H9 (cell line): ENCODE results near the gene REEP3. TPM values are rescaled to one million over a fixed set of nuclear protein-coding genes. Genes with fewer than 3 reads are reported as not detected.

ENCODE experiments used
- DNase-seq: peaks from one replicate; pipeline ENCODE4 v3.0.0-alpha.2; 2017
- H2AFZ ChIP-seq: one replicate; pipeline ENCODE4 v1.6.1; 2013; ENCODE audit warnings: mild to moderate bottlenecking, low read length, control low read depth, moderate library complexity
- H2AK5ac ChIP-seq: 2 replicates; pipeline ENCODE4 v1.6.1; 2013; ENCODE audit warnings: low read length, control low read depth, mixed read lengths; ENCODE audit not compliant: insufficient read length
- H2BK120ac ChIP-seq: one replicate; pipeline ENCODE4 v1.6.1; 2013; ENCODE audit warnings: low read depth, mild to moderate bottlenecking, low read length, control low read depth, inconsistent platforms; ENCODE audit not compliant: poor library complexity, severe bottlenecking
- H2BK12ac ChIP-seq: 2 replicates; pipeline ENCODE4 v1.6.1; 2013; ENCODE audit warnings: low read length, control low read depth, mixed read lengths, low read depth; ENCODE audit not compliant: insufficient read length
- H2BK15ac ChIP-seq: 2 replicates; pipeline ENCODE4 v1.6.1; 2013; ENCODE audit warnings: low read depth, low read length, control low read depth
- H2BK20ac ChIP-seq: one replicate; pipeline ENCODE4 v1.6.1; 2013; ENCODE audit warnings: low read depth, mild to moderate bottlenecking, low read length, control low read depth, inconsistent platforms; ENCODE audit not compliant: poor library complexity, severe bottlenecking
- H2BK5ac ChIP-seq: 2 replicates; pipeline ENCODE4 v1.6.1; 2013; ENCODE audit warnings: low read length, control low read depth, mixed read lengths; ENCODE audit not compliant: insufficient read length
- H3K14ac ChIP-seq: 2 replicates; pipeline ENCODE4 v1.6.1; 2013; ENCODE audit warnings: low read length, control low read depth; ENCODE audit not compliant: insufficient read depth
- H3K18ac ChIP-seq: 2 replicates; pipeline ENCODE4 v1.6.1; 2013; ENCODE audit warnings: low read depth, mild to moderate bottlenecking, mixed read lengths, low read length, control low read depth; ENCODE audit not compliant: insufficient read length
- H3K23ac ChIP-seq: 2 replicates; pipeline ENCODE4 v1.6.1; 2013; ENCODE audit warnings: low read length, control low read depth, mixed read lengths, low read depth; ENCODE audit not compliant: insufficient read length
- H3K23me2 ChIP-seq: 2 replicates; pipeline ENCODE4 v1.6.1; 2013; ENCODE audit warnings: low read depth, mild to moderate bottlenecking, mixed read lengths, low read length, control low read depth; ENCODE audit not compliant: insufficient read length, poor library complexity, severe bottlenecking
- H3K27ac ChIP-seq: 2 replicates; pipeline ENCODE4 v1.5.1; 2013; ENCODE audit warnings: low read length, control low read depth, mixed read lengths, low read depth; ENCODE audit not compliant: insufficient read length
- H3K27me3 ChIP-seq: 2 replicates; pipeline ENCODE4 v1.6.1; 2013; ENCODE audit warnings: low read length, control low read depth, inconsistent platforms; ENCODE audit not compliant: insufficient read depth
- H3K4ac ChIP-seq: 2 replicates; pipeline ENCODE4 v1.6.1; 2013; ENCODE audit warnings: low read depth, mild to moderate bottlenecking, control low read depth, inconsistent platforms, low read length, moderate library complexity
- H3K4me1 ChIP-seq: 2 replicates; pipeline ENCODE4 v1.6.1; 2013; ENCODE audit warnings: low read length, control low read depth, inconsistent platforms; ENCODE audit not compliant: insufficient read depth
- H3K4me2 ChIP-seq: 2 replicates; pipeline ENCODE4 v1.6.1; 2013; ENCODE audit warnings: low read length, control low read depth, mixed read lengths; ENCODE audit not compliant: insufficient read length, insufficient read depth
- H3K56ac ChIP-seq: 2 replicates; pipeline ENCODE4 v1.6.1; 2013; ENCODE audit warnings: low read depth, mild to moderate bottlenecking, mixed read lengths, low read length, control low read depth; ENCODE audit not compliant: insufficient read length
- H3K79me1 ChIP-seq: 2 replicates; pipeline ENCODE4 v1.6.1; 2013; ENCODE audit warnings: low read depth, mild to moderate bottlenecking, moderate library complexity, low read length, control low read depth, inconsistent platforms; ENCODE audit not compliant: insufficient read depth, poor library complexity, severe bottlenecking
- H3K79me2 ChIP-seq: 2 replicates; pipeline ENCODE4 v1.6.1; 2013; ENCODE audit warnings: low read length, control low read depth, inconsistent platforms; ENCODE audit not compliant: insufficient read depth
- H3K9ac ChIP-seq: 2 replicates; pipeline ENCODE4 v1.6.1; 2013; ENCODE audit warnings: low read length, control low read depth, mixed read lengths; ENCODE audit not compliant: insufficient read length; ENCODE audit errors: extremely low read depth
- H3K9me3 ChIP-seq: one replicate; pipeline ENCODE4 v1.6.1; 2013; ENCODE audit warnings: low read depth, low read length, inconsistent platforms; ENCODE audit not compliant: control insufficient read depth
- H3T11ph ChIP-seq: one replicate; pipeline ENCODE4 v1.6.1; 2013; ENCODE audit warnings: mild to moderate bottlenecking, low read length, control low read depth, inconsistent platforms
- H4K20me1 ChIP-seq: one replicate; pipeline ENCODE4 v1.6.1; 2013; ENCODE audit not compliant: control insufficient read depth, insufficient read length, insufficient read depth
- H4K5ac ChIP-seq: 2 replicates; pipeline ENCODE4 v1.6.1; 2013; ENCODE audit warnings: low read depth, mild to moderate bottlenecking, mixed read lengths, low read length, control low read depth; ENCODE audit not compliant: insufficient read length
- H4K8ac ChIP-seq: replicated peaks from 2 replicates; pipeline ENCODE4 v1.6.1; 2013; ENCODE audit warnings: low read length, control low read depth, mixed read lengths, low read depth; ENCODE audit not compliant: insufficient read length
- H4K91ac ChIP-seq: 2 replicates; pipeline ENCODE4 v1.6.1; 2013; ENCODE audit warnings: low read depth, mild to moderate bottlenecking, moderate library complexity, mixed read lengths, low read length, control low read depth; ENCODE audit not compliant: insufficient read length
- H3K27ac Mint-ChIP-seq, 3 experiments: 2 replicates in 2 of 3; 3 replicates in 1 of 3; pipeline ENCODE4 v1.8.0; 2020 to 2021; ENCODE audit warnings: mixed read lengths in 3 of 3, mild to moderate bottlenecking in 1 of 3, moderate library complexity in 1 of 3
- H3K27me3 Mint-ChIP-seq: 2 replicates; pipeline ENCODE4 v1.8.0; 2021; ENCODE audit warnings: low read depth, mild to moderate bottlenecking, moderate library complexity, mixed read lengths
- H3K36me3 Mint-ChIP-seq, 3 experiments: 2 replicates in 2 of 3; 3 replicates in 1 of 3; pipeline ENCODE4 v1.8.0; 2020 to 2021; ENCODE audit warnings: low read depth in 3 of 3, mixed read lengths in 3 of 3; ENCODE audit not compliant: insufficient read depth in 1 of 3
- H3K4me1 Mint-ChIP-seq, 2 experiments: 2 replicates each; pipeline ENCODE4 v1.8.0; 2020; ENCODE audit warnings: mixed read lengths in 2 of 2
- H3K4me3 Mint-ChIP-seq, 2 experiments: 2 replicates in 1 of 2; 3 replicates in 1 of 2; pipeline ENCODE4 v1.8.0; 2020 to 2021; ENCODE audit warnings: mild to moderate bottlenecking in 2 of 2, mixed read lengths in 2 of 2, moderate library complexity in 1 of 2
- H3K9me3 Mint-ChIP-seq, 2 experiments: 2 replicates in 1 of 2; 3 replicates in 1 of 2; pipeline ENCODE4 v1.8.0; 2020; ENCODE audit warnings: mild to moderate bottlenecking in 2 of 2, mixed read lengths in 2 of 2, moderate library complexity in 1 of 2
- WGBS: extraction: QIAGEN DNeasy Blood & Tissue Kit; methylation state at CpG from one replicate; pipeline ENCODE4 v1.1.7; 2013; ENCODE audit warnings: missing lambda C conversion rate, low lambda C conversion rate, mixed read lengths; ENCODE audit not compliant: insufficient read length; ENCODE audit errors: extremely low coverage; 5-methylcytosine and 5-hydroxymethylcytosine counted together
- total RNA-seq: library from RNA; stranded (reverse); gene quantifications from 2 replicates; pipeline ENCODE4 v1.2.1, GENCODE V29; 2021
- TF ChIP-seq, protein P1 (sequence below): fragments of 200-600 bp; sonication (generic); conservative IDR thresholded peaks from 3 replicates; pipeline ENCODE4 v1.8.0; 2021; ENCODE audit warnings: antibody characterized with exemption, mild to moderate bottlenecking

The REEP3 gene
- total RNA-seq, 1 experiment from 2014 or later = 21.4 TPM

DNA sequence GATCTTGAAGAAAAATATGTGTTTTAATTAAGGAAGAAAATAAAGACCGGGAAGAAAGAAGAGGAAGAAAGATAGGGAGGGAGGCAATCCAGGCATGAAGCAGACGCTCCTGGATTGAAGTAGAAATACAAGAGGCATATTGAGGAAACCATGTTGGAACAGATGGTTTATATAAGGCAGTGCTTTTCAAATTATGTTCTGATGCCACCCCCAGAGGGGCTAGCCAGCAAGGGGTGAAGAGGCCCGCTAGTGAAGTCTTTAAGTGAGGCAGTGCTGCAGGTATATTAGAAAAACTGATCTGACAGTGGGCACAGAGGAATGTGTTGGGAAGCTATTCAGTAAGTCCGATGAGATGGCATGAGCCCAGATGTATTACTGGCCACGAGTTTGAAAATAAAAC, 40.1 kb downstream of the REEP3 start:
- no peaks in the 10 kb centered on the region for H3K9me3 ChIP-seq
- no peak overlapping the region for H3K23ac ChIP-seq
- DNase-seq = no peak
- H3K14ac ChIP-seq = no peak overlapping the region
- Mint-ChIP-seq H3K9me3 (no peaks in the 10 kb centered on the region), H3K27me3 (no peaks in the 10 kb centered on the region), H3K4me3 (no peak overlapping the region), H3K36me3 (no peaks in the 10 kb centered on the region), H3K27ac (no peak overlapping the region; a peak in 2 of 7 replicates), H3K4me1 (peaks cover 14 to 16% of the 10 kb centered on the region in 2 experiments)
- H2BK12ac ChIP-seq = no peak overlapping the region
- H2BK20ac ChIP-seq = no peak overlapping the region
- H4K5ac ChIP-seq = no peak overlapping the region
- no peaks in the 10 kb centered on the region for H3K23me2 ChIP-seq
- H4K20me1 ChIP-seq = no peaks in the 10 kb centered on the region
- WGBS = 100% methylated on average over 1 of the region's 5 CpGs
- no peak overlapping the region for H4K8ac ChIP-seq
- H3K4me1 ChIP-seq = peaks cover 1% of the 10 kb centered on the region; the same call in 1 of the 2 replicates
- H3T11ph ChIP-seq = no peak overlapping the region
- no peak overlapping the region for H2BK120ac ChIP-seq
- H2AK5ac ChIP-seq = no peak overlapping the region
- H3K18ac ChIP-seq = no peak overlapping the region
- H3K4me2 ChIP-seq = no peak overlapping the region
- H4K91ac ChIP-seq = no peak overlapping the region
- no peak overlapping the region for H2AFZ ChIP-seq
- no peak overlapping the region for H3K56ac ChIP-seq
- H3K4ac ChIP-seq = no peak overlapping the region
- H3K9ac ChIP-seq = no peak overlapping the region
- H2BK15ac ChIP-seq = no peak overlapping the region
- no peaks in the 10 kb centered on the region for H3K79me1 ChIP-seq
- no peaks in the 10 kb centered on the region for H3K79me2 ChIP-seq
- no peaks in the 10 kb centered on the region for H3K27me3 ChIP-seq
- H2BK5ac ChIP-seq = no peak overlapping the region
- TF ChIP-seq, protein P1, sequence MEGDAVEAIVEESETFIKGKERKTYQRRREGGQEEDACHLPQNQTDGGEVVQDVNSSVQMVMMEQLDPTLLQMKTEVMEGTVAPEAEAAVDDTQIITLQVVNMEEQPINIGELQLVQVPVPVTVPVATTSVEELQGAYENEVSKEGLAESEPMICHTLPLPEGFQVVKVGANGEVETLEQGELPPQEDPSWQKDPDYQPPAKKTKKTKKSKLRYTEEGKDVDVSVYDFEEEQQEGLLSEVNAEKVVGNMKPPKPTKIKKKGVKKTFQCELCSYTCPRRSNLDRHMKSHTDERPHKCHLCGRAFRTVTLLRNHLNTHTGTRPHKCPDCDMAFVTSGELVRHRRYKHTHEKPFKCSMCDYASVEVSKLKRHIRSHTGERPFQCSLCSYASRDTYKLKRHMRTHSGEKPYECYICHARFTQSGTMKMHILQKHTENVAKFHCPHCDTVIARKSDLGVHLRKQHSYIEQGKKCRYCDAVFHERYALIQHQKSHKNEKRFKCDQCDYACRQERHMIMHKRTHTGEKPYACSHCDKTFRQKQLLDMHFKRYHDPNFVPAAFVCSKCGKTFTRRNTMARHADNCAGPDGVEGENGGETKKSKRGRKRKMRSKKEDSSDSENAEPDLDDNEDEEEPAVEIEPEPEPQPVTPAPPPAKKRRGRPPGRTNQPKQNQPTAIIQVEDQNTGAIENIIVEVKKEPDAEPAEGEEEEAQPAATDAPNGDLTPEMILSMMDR = no peak
- H3K27ac ChIP-seq = no peak overlapping the region
